Stimulated activated CD8-positive, alpha-beta memory T cell treated with anti-CD3 and anti-CD28 coated beads, Interleukin-12 subunit alpha, Interleukin-12 subunit beta, amount 100 ng/mL, for 24 hours (primary cell): ENCODE results near the gene ZNF469.
"Not testable (repeated sequence)": the region's sequence is repeated elsewhere in the genome, so short reads cannot be mapped to it uniquely, and the experiment has no call there.

Experiments
- DNase-seq: peaks from one replicate; pipeline ENCODE4 v3.0.0-alpha.2; 2020; ENCODE audit errors: extremely low read depth

ZNF469 gene

DNA sequence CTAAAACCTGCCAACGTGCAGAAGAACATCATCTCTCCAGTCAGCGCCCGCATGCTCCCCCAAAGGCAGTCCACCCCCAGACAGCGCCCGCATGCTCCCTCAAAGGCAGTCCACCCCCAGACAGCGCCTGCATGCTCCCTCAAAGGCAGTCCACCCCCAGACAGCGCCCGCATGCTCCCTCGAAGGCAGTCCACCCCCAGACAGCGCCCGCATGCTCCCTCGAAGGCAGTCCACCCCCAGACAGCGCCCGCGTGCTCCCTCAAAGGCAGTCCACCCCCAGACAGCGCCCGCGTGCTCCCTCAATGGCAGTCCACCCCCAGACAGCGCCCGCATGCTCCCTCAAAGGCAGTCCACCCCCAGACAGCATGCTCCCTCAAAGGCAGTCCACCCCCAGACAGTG lies 22.4 kb upstream of the ZNF469 start:
- DNase-seq: not testable (repeated sequence)

- DNase-seq: no peak
Measured at GRCh38 chr16:88360999-88361398, 21.8 kb upstream of the ZNF469 start.

GRCh38 chr16:88361775-88362174 lies 21.0 kb upstream of the ZNF469 start:
- no peak for DNase-seq

- no peak for DNase-seq
Measured at GRCh38 chr16:88363239-88363891, 19.4 kb upstream of the ZNF469 start.

GRCh38 chr16:88365244-88365865 lies 17.4 kb upstream of the ZNF469 start:
- no peak for DNase-seq

DNA sequence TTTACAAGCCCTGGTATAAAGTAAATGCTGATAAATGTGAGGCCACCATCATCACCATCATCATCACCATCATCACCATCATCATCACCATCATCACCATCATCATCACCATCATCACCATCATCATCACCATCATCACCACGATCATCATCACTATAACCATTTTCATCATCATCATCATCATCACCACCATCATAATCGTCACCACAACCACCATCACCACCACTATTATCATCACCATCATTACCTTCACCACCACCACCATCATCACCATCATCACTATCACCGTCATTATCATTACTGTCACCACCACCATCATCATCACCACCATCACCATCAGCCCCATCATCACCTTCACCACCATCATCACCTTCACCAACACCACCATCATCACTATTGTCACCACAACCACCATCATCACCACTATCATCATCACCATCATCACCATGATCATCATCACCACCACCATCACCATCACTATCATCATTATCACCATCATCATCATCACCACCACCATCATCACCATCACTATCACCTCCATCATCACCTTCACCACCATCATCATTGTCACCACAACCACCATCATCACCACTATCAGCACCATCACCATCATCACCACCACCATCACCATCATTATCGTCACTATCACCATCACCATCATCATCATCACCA lies 16.6 kb upstream of the ZNF469 start:
- DNase-seq: no peak

DNA sequence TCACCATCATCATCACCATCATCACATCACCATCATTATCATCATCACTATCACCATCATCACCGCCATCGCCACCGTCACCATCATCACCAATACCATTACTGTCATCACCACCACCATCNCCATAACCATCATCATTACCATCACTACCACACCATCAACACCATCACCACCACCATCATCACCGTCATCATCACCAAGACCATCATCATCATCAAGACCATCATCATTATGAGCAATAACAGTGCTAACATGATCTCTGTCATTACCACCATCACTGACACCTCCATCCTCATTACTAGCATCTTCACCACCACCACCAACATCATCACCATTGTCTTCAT lies 16.1 kb upstream of the ZNF469 start:
- no peak for DNase-seq

DNA sequence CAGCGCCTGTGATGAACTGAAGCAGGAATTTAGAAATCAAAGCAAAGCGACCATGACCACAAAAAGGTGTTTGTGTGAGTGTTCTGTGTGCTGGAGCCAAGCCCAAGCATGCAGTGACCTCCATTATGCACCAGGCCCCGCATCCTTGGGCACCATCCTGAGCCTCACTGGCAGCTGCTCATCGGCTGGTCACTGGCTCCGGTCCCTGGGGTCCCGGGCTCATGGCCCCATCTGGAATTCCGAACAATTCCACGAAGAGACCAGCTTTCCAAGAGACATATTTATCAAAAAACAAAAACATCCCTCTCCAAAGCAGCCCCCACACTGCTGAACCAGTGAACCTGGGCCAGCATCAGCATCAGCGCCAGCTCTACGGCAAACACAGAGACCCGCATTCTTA lies 15.2 kb upstream of the ZNF469 start:
- DNase-seq: no peak

DNA sequence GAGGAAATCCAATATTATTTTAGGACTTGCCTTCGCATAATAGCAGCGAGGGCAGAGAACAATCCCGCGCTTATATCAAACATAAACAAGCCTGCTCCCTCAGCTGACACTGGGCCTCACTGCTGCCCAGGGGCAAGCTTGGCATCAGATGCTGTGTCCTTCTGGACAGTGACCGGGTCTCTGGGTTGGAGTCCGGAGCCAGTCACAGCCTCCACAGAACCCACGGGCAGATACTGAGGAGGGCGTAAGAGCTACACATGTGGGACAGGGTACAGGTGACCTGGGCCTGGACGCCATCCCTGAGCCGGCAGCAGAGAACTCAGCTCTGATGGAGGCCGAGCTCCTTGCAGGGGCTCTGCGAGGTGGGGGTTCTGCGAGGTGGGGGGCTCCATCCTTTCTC lies 14.7 kb upstream of the ZNF469 start:
- DNase-seq: no peak

DNA sequence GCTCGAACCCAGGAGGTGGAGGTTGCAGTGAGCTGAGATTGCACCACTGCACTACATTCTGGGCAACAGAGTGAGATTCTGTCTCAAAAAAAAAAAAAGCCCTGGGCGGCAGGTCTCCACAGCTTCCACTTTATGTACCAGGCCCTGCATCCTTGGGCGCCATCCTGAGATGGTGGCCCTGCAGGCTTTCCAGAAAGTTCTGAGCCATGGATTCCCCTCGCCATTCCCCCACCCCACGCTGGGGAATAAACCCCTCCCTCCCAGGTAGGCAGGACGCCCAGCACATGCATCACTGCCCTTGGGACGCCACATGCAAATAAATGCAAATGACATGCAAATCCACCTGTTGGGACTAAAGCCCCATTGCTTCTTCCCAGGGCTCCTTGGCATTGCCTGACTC lies 13.8 kb upstream of the ZNF469 start:
- DNase-seq: no peak

DNA sequence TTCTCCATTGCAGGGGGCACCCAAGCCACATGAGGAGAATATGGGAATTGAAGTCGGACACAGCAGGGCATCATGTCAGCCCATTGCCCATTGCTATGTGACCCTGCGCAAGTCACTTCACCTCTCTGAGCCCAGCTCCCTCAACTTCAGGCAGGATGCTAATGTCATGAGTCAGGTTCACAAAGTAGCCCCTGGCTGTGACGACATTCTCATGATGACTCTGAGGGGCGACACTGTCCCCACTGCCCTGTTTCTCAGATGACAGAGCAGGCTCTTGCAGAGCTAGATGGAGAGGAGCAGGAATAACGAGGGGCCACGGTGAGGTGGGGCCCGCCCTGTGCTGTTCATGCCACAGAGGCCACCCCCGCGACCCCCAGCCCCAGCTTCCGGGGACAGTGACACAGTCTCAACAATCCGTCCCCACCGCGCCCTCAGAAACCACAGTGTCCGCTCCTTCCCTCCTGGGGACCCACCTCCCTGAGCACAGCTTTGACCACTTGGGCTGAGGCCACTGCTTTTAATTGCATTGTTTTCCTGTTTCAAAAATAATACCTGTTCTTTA lies 13.2 kb upstream of the ZNF469 start:
- DNase-seq: no peak

GRCh38 chr16:88370365-88370764 lies 12.4 kb upstream of the ZNF469 start:
- DNase-seq: no peak

- no peak for DNase-seq
Measured at GRCh38 chr16:88372522-88372921, 10.2 kb upstream of the ZNF469 start.

GRCh38 chr16:88373211-88373610 lies 9.5 kb upstream of the ZNF469 start:
- no peak for DNase-seq

- DNase-seq: no peak
Measured at GRCh38 chr16:88373927-88374492, 8.7 kb upstream of the ZNF469 start.

GRCh38 chr16:88374736-88375135 lies 8.0 kb upstream of the ZNF469 start:
- DNase-seq: no peak

- DNase-seq: no peak
Measured at GRCh38 chr16:88375236-88375975, 7.4 kb upstream of the ZNF469 start.

- DNase-seq: no peak
Measured at GRCh38 chr16:88375996-88376834, 6.5 kb upstream of the ZNF469 start.

GRCh38 chr16:88376835-88377726 lies 5.7 kb upstream of the ZNF469 start:
- no peak for DNase-seq

DNA sequence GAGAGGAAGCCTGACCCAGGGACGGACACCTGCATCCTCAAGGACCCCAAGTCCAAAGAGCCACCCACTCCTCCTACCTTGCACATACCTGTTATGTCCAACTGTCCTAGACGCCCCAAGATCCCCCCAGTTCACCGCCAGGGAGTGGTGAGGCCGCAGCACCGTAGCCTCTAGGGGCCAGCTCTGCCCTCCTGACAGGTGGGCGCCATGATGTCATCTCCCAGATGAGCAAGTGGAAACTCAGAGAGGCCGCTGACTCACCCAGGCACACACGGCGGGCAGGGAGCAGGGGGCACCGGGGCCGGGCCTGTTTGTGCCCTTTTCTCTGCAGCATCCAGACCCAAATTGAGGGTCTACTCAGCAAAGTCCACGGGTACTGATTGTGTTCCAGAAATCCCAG lies 4.8 kb upstream of the ZNF469 start:
- DNase-seq: no peak
